Esophagus squamous epithelium (tissue), 4 donors: ENCODE results near the gene ABCB11.

Experiments
- CTCF ChIP-seq, 6 experiments: fragments of 450-650 bp in 4 of 6; fragments of 200-600 bp in 2 of 6; sonication (generic) in 2 of 6; IDR thresholded peaks; one replicate each; pipeline ENCODE4 v1.5.1; 2016 to 2019; ENCODE audit warnings: antibody characterized with exemption in 6 of 6, mild to moderate bottlenecking in 4 of 6, moderate library complexity in 4 of 6
- POLR2A ChIP-seq, 4 donors: fragments of 450-650 bp; IDR thresholded peaks; one replicate each; pipeline ENCODE4 v1.6.1; 2017; ENCODE audit warnings: antibody characterized with exemption in 4 of 4, mild to moderate bottlenecking in 4 of 4, moderate library complexity in 3 of 4

GRCh38 chr2:168907940-168908662 is 123.0 kb downstream of the ABCB11 start:
- TF ChIP-seq CTCF (IDR thresholded peaks at IDR 0.05) (no peak), POLR2A (IDR thresholded peaks at IDR 0.05) (no peak)
